GM21723 (cell line): ENCODE results near the gene BCR.

Experiments used
- ATAC-seq: cut with Tn5 transposase; IDR thresholded peaks from one replicate; pipeline ENCODE4 v1.9.1; 2021; ENCODE audit warnings: mild to moderate bottlenecking, moderate library complexity; ENCODE audit not compliant: unreplicated experiment

BCR gene

GRCh38 chr22:23215294-23216241, 35.3 kb downstream of the BCR start:
- no peak for ATAC-seq

GRCh38 chr22:23216461-23217170, 36.3 kb downstream of the BCR start:
- ATAC-seq: no peak

GRCh38 chr22:23217171-23218052, 37.1 kb downstream of the BCR start:
- ATAC-seq: no peak

- ATAC-seq: no peak
Observed at GRCh38 chr22:23218053-23218866, 38.0 kb downstream of the BCR start.

- no peak for ATAC-seq
Observed at GRCh38 chr22:23218867-23219251, 38.5 kb downstream of the BCR start.

GRCh38 chr22:23219317-23219716, 39.0 kb downstream of the BCR start:
- ATAC-seq: no peak

- peak; percentile 55 for ATAC-seq
Observed at GRCh38 chr22:23219822-23220484, 39.6 kb downstream of the BCR start.

GRCh38 chr22:23220485-23221350, 40.4 kb downstream of the BCR start:
- ATAC-seq: peak; percentile 64

- no peak for ATAC-seq
Observed at GRCh38 chr22:23221351-23221804, 41.1 kb downstream of the BCR start.

- ATAC-seq: no peak
Observed at GRCh38 chr22:23222033-23222792, 41.9 kb downstream of the BCR start.

GRCh38 chr22:23222793-23223568, 42.7 kb downstream of the BCR start:
- no peak for ATAC-seq

- no peak for ATAC-seq
Observed at GRCh38 chr22:23223569-23224317, 43.4 kb downstream of the BCR start.

GRCh38 chr22:23224846-23225245, 44.5 kb downstream of the BCR start:
- no peak for ATAC-seq

GRCh38 chr22:23225337-23225723, 45.0 kb downstream of the BCR start:
- no peak for ATAC-seq

- no peak for ATAC-seq
Observed at GRCh38 chr22:23225724-23226496, 45.6 kb downstream of the BCR start.

GRCh38 chr22:23226497-23226850, 46.2 kb downstream of the BCR start:
- no peak for ATAC-seq
